ENCODE results near the gene TCF7L2.

- no peak for TF ChIP-seq CTCF (IDR thresholded peaks at IDR 0.05)
- no peak for TF ChIP-seq POLR2A (IDR thresholded peaks at IDR 0.05)
Measured at GRCh38 chr10:112989826-112990225, 39.8 kb downstream of the TCF7L2 start.

Data from ovary (tissue), 3 donors.